Endothelial cell of umbilical vein (primary cell): ENCODE measurements around the gene CRYBG2. TPM values are rescaled to one million over a fixed set of nuclear protein-coding genes. Genes with fewer than 3 reads are reported as not detected.

Source experiments
- BruUV-seq: library from RNA; stranded (reverse); fragments of 400-500 nt; replicated peaks from 2 replicates; lab custom pipeline; 2021; lab: Mats Ljungman, UMichigan
- CTCF ChIA-PET: fragments of 300-600, 350-600 bp; sonication (Branson Sonifier 250); formaldehyde crosslinking; loops from one replicate; lab custom pipeline; 2021; ENCODE audit warnings: antibody characterized with exemption, inconsistent platforms; lab: Charles Lee
- POLR2A ChIA-PET: fragments of 300-600, 350-600 bp; sonication (Branson Sonifier 250); formaldehyde crosslinking; loops from one replicate; lab custom pipeline; 2021; ENCODE audit warnings: antibody characterized with exemption, inconsistent platforms; lab: Charles Lee
- DNase-seq: peaks from one replicate; pipeline ENCODE4 v3.0.0-alpha.2; 2011; ENCODE audit warnings: low read depth, low spot score
- FAIRE-seq: peaks from 2 replicates; lab custom pipeline; 2011; peaks lifted over from hg19 to GRCh38; lab: Jason Lieb, UNC
- H2AFZ ChIP-seq: 2 replicates; pipeline ENCODE4 v1.6.0; 2012; ENCODE audit warnings: low read depth, low read length, control low read depth, inconsistent platforms
- H3K27ac ChIP-seq: 2 replicates; pipeline ENCODE4 v1.5.1; 2011; ENCODE audit warnings: low read depth, mild to moderate bottlenecking, control low read depth, low read length, moderate library complexity; ENCODE audit not compliant: insufficient read depth
- H3K27me3 ChIP-seq, 2 experiments: 2 replicates each; pipeline versions ENCODE4 v1.6.0 to v1.6.1; 2011; ENCODE audit warnings: low read length in 2 of 2, mixed read lengths in 1 of 2; ENCODE audit not compliant: control insufficient read depth in 2 of 2, insufficient read depth in 2 of 2
- H3K36me3 ChIP-seq, 2 experiments: 2 replicates in 1 of 2; 3 replicates in 1 of 2; pipeline ENCODE4 v1.5.1; 2011; ENCODE audit warnings: low read length in 2 of 2, mild to moderate bottlenecking in 1 of 2, moderate library complexity in 1 of 2; ENCODE audit not compliant: control insufficient read depth in 2 of 2, insufficient read depth in 2 of 2; ENCODE audit errors: extremely low read depth in 1 of 2
- H3K4me1 ChIP-seq: 3 replicates; pipeline ENCODE4 v1.5.1; 2011; ENCODE audit warnings: mild to moderate bottlenecking, low read length; ENCODE audit not compliant: control insufficient read depth, insufficient read depth; ENCODE audit errors: extremely low read depth
- H3K4me2 ChIP-seq: 2 replicates; pipeline ENCODE4 v1.6.1; 2011; ENCODE audit warnings: low read length, control low read depth, mixed read lengths; ENCODE audit not compliant: insufficient read depth
- H3K4me3 ChIP-seq, 3 experiments: fragments of 200-600 bp in 1 of 3; sonication (generic), shearing (Covaris generic) in 1 of 3; replicated peaks in 1 of 3; 2 replicates each; pipeline ENCODE4 v1.5.1; 2011 to 2016; ENCODE audit warnings: control low read depth in 3 of 3, low read length in 3 of 3, mild to moderate bottlenecking in 2 of 3, inconsistent platforms in 1 of 3, low read depth in 1 of 3, moderate library complexity in 1 of 3; ENCODE audit not compliant: insufficient read depth in 1 of 3
- H3K79me2 ChIP-seq: 2 replicates; pipeline ENCODE4 v1.6.0; 2012; ENCODE audit warnings: low read length, inconsistent platforms; ENCODE audit not compliant: control insufficient read depth, insufficient read depth
- H3K9ac ChIP-seq: replicated peaks from 2 replicates; pipeline ENCODE3; 2011; ENCODE audit warnings: low read length, control low read depth; ENCODE audit not compliant: insufficient read depth; ENCODE audit errors: extremely low read depth
- H3K9me1 ChIP-seq: replicated peaks from 3 replicates; pipeline ENCODE4 v1.6.0; 2011; ENCODE audit warnings: mild to moderate bottlenecking, low read length; ENCODE audit not compliant: control insufficient read depth, insufficient read depth; ENCODE audit errors: extremely low read depth
- H3K9me3 ChIP-seq: replicated peaks from 2 replicates; pipeline ENCODE4 v1.5.1; 2012; ENCODE audit warnings: low read length, inconsistent platforms; ENCODE audit not compliant: control insufficient read depth, insufficient read depth
- H4K20me1 ChIP-seq: replicated peaks from 2 replicates; pipeline ENCODE3; 2011; ENCODE audit warnings: mild to moderate bottlenecking, low read length; ENCODE audit not compliant: control insufficient read depth, insufficient read depth; ENCODE audit errors: extremely low read depth
- EZH2 ChIP-seq: IDR thresholded peaks from 2 replicates; pipeline ENCODE4 v1.6.1; 2012; ENCODE audit warnings: borderline replicate concordance, low read depth, mild to moderate bottlenecking, moderate library complexity, low read length, inconsistent platforms; ENCODE audit not compliant: severe bottlenecking
- FOS ChIP-seq: IDR thresholded peaks from 2 replicates; pipeline ENCODE4 v1.6.1; 2011; ENCODE audit warnings: mild to moderate bottlenecking, low read length, moderate library complexity, borderline replicate concordance; ENCODE audit not compliant: insufficient read depth
- GATA2 ChIP-seq: IDR thresholded peaks from 2 replicates; pipeline ENCODE4 v1.7.0; 2011; ENCODE audit warnings: low read depth, mild to moderate bottlenecking, moderate library complexity, mixed read lengths, low read length; ENCODE audit not compliant: insufficient read length, insufficient read depth
- JUN ChIP-seq: IDR thresholded peaks from 2 replicates; pipeline ENCODE4 v1.6.1; 2011; ENCODE audit warnings: borderline replicate concordance, low read depth; ENCODE audit not compliant: insufficient read length, insufficient read depth
- MAX ChIP-seq: IDR thresholded peaks from 2 replicates; pipeline ENCODE4 v1.6.1; 2011; ENCODE audit not compliant: insufficient read depth, insufficient read length
- MYC ChIP-seq: IDR thresholded peaks from one replicate; pipeline ENCODE4 v1.6.1; 2011; ENCODE audit warnings: mild to moderate bottlenecking, low read depth, low read length
- POLR2A ChIP-seq: IDR thresholded peaks from 2 replicates; pipeline ENCODE4 v1.6.1; 2012; ENCODE audit warnings: low read depth, mild to moderate bottlenecking, control low read depth, low read length
- POLR2AphosphoS5 ChIP-seq: IDR thresholded peaks from 2 replicates; pipeline ENCODE4 v1.6.1; 2012; ENCODE audit warnings: low read depth, mild to moderate bottlenecking, control low read depth, low read length, moderate library complexity; ENCODE audit not compliant: insufficient read depth
- dilution Hi-C: fragments of 300-500 bp; cut with MboI; formaldehyde crosslinking; loops from one replicate; pipeline ENCODE4 v1.15.0; 2019; ENCODE audit warnings: low sequenced_read_pairs; ENCODE audit not compliant: extremely low pct_ligation_motif_present
- intact Hi-C: fragments of 100-400 bp; cut with micrococcal nuclease; formaldehyde crosslinking; loops from one replicate; pipeline ENCODE4 v1.10.0; 2022
- polyA plus RNA-seq, 4 experiments: library from polyadenylated mRNA; depleted of rRNA in 3 of 4; stranded (reverse) in 3 of 4; unstranded in 1 of 4; fragments of >200 nt; gene quantifications; 2 replicates each; pipeline versions ENCODE4 v1.2.1 to v1.2.3, GENCODE V29; 2011 to 2012; ENCODE audit warnings: missing spikeins in 1 of 4
- total RNA-seq: library from RNA; stranded (reverse); gene quantifications from 2 replicates; pipeline ENCODE4 v1.2.3, GENCODE V29; 2021
- TF ChIP-seq, protein P1 (sequence below), 2 donors: IDR thresholded peaks; 1 replicate in 1 of 2; 2 replicates in 1 of 2; pipeline ENCODE4 v1.5.1; 2011; ENCODE audit warnings: low read length in 2 of 2, mild to moderate bottlenecking in 2 of 2, moderate library complexity in 2 of 2, control low read depth in 1 of 2, inconsistent platforms in 1 of 2, low read depth in 1 of 2; ENCODE audit not compliant: insufficient read depth in 1 of 2; ENCODE audit errors: extremely low read depth in 1 of 2

The CRYBG2 gene
- total and polyA plus RNA-seq, 2 donors (not counting 3 experiments of a cell fraction or from before 2014, with no cell fraction given), result not detected

GRCh38 chr1:26287033-26287711 is 66.8 kb downstream of the CRYBG2 start:
- intact Hi-C loops, result no loop called here
- no peak for TF ChIP-seq MAX
- no peak for TF ChIP-seq POLR2A
- TF ChIP-seq FOS, result no peak
- TF ChIP-seq EZH2, result no peak
- TF ChIP-seq MYC, result no peak
- no peak for TF ChIP-seq JUN
- no peak for TF ChIP-seq GATA2
- TF ChIP-seq POLR2AphosphoS5, result no peak
- TF ChIP-seq, protein P1, sequence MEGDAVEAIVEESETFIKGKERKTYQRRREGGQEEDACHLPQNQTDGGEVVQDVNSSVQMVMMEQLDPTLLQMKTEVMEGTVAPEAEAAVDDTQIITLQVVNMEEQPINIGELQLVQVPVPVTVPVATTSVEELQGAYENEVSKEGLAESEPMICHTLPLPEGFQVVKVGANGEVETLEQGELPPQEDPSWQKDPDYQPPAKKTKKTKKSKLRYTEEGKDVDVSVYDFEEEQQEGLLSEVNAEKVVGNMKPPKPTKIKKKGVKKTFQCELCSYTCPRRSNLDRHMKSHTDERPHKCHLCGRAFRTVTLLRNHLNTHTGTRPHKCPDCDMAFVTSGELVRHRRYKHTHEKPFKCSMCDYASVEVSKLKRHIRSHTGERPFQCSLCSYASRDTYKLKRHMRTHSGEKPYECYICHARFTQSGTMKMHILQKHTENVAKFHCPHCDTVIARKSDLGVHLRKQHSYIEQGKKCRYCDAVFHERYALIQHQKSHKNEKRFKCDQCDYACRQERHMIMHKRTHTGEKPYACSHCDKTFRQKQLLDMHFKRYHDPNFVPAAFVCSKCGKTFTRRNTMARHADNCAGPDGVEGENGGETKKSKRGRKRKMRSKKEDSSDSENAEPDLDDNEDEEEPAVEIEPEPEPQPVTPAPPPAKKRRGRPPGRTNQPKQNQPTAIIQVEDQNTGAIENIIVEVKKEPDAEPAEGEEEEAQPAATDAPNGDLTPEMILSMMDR (IDR thresholded peaks at IDR 0.05; ENCODE audit: extremely low read depth in 1 of 2, insufficient read depth in 1 of 2, low read depth in 1 of 2, low read length in 2 of 2), result no peak
- H3K4me2 ChIP-seq, result no peak overlapping the region
- peaks cover 4% of the 10 kb centered on the region for H3K79me2 ChIP-seq
- H3K27me3 ChIP-seq, result no peaks in the 10 kb centered on the region
- no peaks in the 10 kb centered on the region for H4K20me1 ChIP-seq
- H3K9me1 ChIP-seq, result no peaks in the 10 kb centered on the region
- H3K9me3 ChIP-seq, result no peaks in the 10 kb centered on the region
- dilution Hi-C loops, result no loop called here
- no peak overlapping the region for H3K27ac ChIP-seq
- H3K4me1 ChIP-seq, result peaks cover 18% of the 10 kb centered on the region
- DNase-seq (no peak), FAIRE-seq (no peak)
- no peak overlapping the region for H3K9ac ChIP-seq
- H3K36me3 ChIP-seq, result peaks cover 0 to 1% of the 10 kb centered on the region in 2 experiments
- ChIA-PET POLR2A (no interaction called here), CTCF (interaction anchor here (2.6 to 4.3 kb wide), 4 partner anchors 12 to 129 kb away, joined by 13 to 120 read pairs (median 41); partner anchors contain the start of gene CD52)
- no peak overlapping the region for H3K4me3 ChIP-seq
- no peak overlapping the region for H2AFZ ChIP-seq
- BruUV-seq, result no TSS peak
